GM10248 (cell line): ENCODE measurements around the gene SECISBP2.

Experiments
- CTCF ChIA-PET: fragments of 300-600 bp; sonication (Branson Sonifier 250); formaldehyde crosslinking; extraction: SDS; loops from one replicate; lab custom pipeline; 2021; ENCODE audit warnings: antibody characterized with exemption; lab: Yijun Ruan, JAX
- POLR2A ChIA-PET: fragments of 350-650 bp; sonication (Branson Sonifier 250); formaldehyde crosslinking; extraction: SDS; loops from one replicate; lab custom pipeline; 2020; ENCODE audit warnings: antibody characterized with exemption; lab: Yijun Ruan, JAX
- DNase-seq: peaks from one replicate; pipeline ENCODE4 v3.0.0; 2012; ENCODE audit errors: extremely low spot score
- TF ChIP-seq, protein P1 (sequence below): IDR thresholded peaks from 2 replicates; pipeline ENCODE4 v1.5.1; 2012; ENCODE audit warnings: mild to moderate bottlenecking, low read depth; ENCODE audit errors: extremely low read depth, missing control alignments, control extremely low read depth

SECISBP2 gene

DNA sequence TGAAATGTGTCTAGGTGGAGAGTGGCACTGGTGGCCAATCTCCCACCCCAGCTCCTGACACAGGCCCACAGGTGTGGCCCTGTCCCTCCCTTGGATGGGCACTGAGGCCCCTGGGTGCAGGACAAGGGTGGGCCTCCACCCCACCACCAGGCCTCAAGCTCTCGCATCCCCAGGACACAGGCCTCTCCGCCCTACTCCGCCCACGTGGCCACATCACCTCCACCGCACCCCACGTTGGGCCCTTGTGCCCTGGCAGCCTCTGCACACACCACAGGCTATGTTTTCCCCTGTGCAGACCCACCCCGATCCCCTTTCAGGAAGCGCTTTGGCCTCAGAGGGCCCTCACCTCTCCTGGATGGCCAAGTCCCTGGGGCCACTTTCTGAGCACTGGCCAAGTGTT is 54.7 kb downstream of the SECISBP2 start:
- no peak for DNase-seq
- TF ChIP-seq, protein P1, sequence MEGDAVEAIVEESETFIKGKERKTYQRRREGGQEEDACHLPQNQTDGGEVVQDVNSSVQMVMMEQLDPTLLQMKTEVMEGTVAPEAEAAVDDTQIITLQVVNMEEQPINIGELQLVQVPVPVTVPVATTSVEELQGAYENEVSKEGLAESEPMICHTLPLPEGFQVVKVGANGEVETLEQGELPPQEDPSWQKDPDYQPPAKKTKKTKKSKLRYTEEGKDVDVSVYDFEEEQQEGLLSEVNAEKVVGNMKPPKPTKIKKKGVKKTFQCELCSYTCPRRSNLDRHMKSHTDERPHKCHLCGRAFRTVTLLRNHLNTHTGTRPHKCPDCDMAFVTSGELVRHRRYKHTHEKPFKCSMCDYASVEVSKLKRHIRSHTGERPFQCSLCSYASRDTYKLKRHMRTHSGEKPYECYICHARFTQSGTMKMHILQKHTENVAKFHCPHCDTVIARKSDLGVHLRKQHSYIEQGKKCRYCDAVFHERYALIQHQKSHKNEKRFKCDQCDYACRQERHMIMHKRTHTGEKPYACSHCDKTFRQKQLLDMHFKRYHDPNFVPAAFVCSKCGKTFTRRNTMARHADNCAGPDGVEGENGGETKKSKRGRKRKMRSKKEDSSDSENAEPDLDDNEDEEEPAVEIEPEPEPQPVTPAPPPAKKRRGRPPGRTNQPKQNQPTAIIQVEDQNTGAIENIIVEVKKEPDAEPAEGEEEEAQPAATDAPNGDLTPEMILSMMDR, result no peak
- CTCF ChIA-PET, result interaction anchor here (1.3 kb wide), 1 partner anchor 176 kb away, joined by 3 read pairs; no protein-coding TSS in a partner anchor

DNA sequence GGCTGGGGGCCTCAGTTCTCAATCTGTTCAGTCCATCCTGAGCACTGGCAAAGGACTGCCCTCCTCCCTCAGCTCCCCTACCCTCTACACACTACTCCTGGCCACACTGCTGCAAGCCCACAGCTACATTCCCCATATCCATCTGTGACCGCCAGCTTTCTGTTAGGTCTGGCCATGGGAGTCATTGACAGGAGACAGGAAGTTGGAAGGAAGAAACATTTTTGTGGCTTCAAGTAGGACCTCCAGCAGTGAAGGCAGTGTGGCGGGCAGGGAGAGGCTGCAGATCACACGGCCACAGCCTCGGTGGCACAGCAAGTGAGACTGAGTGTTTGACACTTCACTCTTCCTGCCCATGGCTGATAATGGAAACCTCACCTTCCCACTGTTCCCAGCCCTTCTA is 55.9 kb downstream of the SECISBP2 start:
- TF ChIP-seq, protein P1, result no peak
- DNase-seq, result no peak
- POLR2A ChIA-PET, result no interaction called here
- CTCF ChIA-PET, result interaction anchor here (1.8 to 3.0 kb wide), 2 partner anchors 10 to 175 kb away, joined by 5 to 28 read pairs; no protein-coding TSS in a partner anchor

More for the DNA sequence above, 54.7 kb downstream of the SECISBP2 start:
- POLR2A ChIA-PET, result no interaction called here

DNA sequence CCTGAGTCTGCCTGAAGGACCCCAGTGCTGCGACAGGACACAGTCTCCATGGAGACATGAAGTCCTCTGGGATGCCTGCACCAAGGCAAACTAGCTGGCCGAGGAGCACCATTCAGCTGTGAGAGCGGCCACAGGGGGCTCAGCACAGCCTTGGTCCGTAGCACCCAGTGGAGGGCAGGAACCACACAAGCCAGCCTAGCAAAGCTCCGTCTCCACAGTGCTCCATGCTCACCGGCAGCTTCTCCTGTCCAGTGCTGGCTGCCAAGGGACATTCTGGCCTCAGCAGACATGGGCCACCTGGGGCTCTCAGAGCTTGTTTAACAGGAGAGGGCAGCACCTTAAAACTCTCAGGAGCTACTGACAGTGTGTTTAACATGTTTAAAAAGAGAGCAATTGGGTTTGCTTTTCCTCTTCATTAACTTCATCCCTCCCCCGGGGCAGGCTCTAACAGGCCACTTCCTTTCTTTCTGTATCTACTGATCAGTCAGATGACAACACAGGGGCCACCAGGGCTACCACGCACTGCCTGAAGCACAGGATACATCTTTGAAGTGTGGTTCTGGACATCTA is 57.0 kb downstream of the SECISBP2 start:
- CTCF ChIA-PET, result interaction anchor here (0.7 to 3.0 kb wide), 12 partner anchors 8 to 181 kb away, joined by 3 to 28 read pairs (median 4); no protein-coding TSS in a partner anchor
- DNase-seq, result peak; percentile 71
- TF ChIP-seq, protein P1, result peak; percentile 14
- POLR2A ChIA-PET, result no interaction called here

DNA sequence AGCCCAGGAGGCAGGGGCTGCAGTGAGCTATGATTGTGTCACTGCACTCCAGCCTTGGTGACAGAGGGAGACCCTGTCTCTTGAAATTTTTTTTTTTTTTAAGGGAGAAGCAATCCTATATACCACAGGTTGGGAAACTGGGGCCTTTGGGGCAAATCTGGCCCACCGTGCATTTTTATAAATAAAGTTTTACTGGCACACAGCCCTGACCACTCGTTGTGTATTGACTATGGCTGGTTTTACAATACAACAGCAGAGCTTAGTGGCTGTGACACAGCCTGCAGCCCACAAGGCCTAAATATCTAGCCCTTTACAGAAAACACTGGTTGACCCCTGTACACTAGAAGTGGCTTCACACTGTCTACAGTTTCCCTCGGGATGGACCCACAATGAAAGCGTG is 58.0 kb downstream of the SECISBP2 start:
- TF ChIP-seq, protein P1, result no peak
- CTCF ChIA-PET, result interaction anchor here (1.3 to 3.0 kb wide), 2 partner anchors 23 to 173 kb away, joined by 3 to 28 read pairs; no protein-coding TSS in a partner anchor

DNA sequence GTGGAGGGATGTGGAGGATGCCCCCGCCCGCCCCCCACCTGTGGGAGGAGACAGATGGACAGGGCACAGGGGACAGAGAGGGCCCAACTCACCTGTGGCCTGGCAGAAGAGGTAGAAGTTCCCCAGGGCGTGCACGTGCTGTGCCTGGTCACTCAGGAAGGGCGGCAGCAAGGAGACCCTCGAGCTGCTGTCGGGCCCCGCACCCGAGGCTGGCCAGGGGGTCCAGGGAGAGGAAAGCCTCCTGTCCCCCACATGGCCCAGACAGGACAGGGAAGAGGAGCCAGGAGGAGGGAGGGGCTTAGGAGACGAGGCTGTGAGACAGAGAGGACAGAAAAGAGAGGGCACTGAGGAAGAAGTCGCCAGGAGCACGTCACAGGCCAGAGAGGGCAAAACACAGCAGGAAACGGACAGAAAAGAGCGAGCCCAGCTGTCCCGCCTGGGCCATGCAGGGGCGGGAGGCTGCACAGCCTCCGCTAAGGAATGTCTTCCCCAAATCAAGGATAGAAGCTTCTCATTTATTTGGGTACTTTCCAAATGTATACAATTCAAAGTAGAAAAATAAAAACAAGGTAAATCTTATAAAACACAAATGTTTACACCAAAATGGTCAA is 58.5 kb downstream of the SECISBP2 start:
- no peak for DNase-seq
- TF ChIP-seq, protein P1, result no peak
- CTCF ChIA-PET, result interaction anchor here (1.3 to 3.0 kb wide), 2 partner anchors 22 to 172 kb away, joined by 3 to 28 read pairs; no protein-coding TSS in a partner anchor
- POLR2A ChIA-PET, result no interaction called here

More for the DNA sequence above, 58.0 kb downstream of the SECISBP2 start:
- POLR2A ChIA-PET, result no interaction called here
- DNase-seq, result no peak

DNA sequence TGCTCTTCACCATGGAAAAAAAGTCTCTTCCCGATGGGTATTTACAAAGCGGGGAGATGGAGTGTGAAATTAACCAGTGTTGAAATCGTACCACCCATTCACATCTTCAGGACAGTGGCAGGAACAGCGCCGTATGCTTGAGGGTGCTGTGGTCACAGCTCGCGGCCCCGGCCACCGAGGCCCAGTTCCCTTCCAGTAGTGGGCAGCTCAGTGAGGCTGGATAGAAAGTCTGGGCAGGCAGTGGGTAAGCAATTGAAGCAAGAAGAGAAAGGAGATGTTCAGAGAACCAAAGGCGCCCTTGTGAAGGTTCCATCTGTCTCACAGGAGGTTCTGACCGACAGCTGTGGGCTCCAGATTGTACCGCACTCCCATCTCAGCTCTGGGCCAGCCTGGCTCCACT is 59.1 kb downstream of the SECISBP2 start:
- CTCF ChIA-PET, result no interaction called here
- no peak for DNase-seq
- POLR2A ChIA-PET, result no interaction called here
- TF ChIP-seq, protein P1, result no peak
